ENCODE data around the gene PTPRM. TPM values are rescaled to one million over a fixed set of nuclear protein-coding genes. Genes with fewer than 3 reads are reported as not detected.

Gene PTPRM
- total RNA-seq, 1 experiment from 2014 or later = 1.6 TPM

GRCh38 chr18:7814754-7815315 is 247.7 kb downstream of the PTPRM start:
- no TSS peak for BruUV-seq (replicated peaks)
- Histone ChIP-seq H3K4me3 (ENCODE audit: low read depth in 2 of 2, low read length in 2 of 2) (no peak overlapping the region), H3K27me3 (ENCODE audit: control insufficient read depth, insufficient read depth, low read length) (no peaks in the 10 kb centered on the region), H3K4me1 (ENCODE audit: control insufficient read depth, insufficient read depth, low read length) (no peaks in the 10 kb centered on the region), H3K36me3 (ENCODE audit: control insufficient read depth, insufficient read depth, low read length) (no peaks in the 10 kb centered on the region), H3K9me3 (ENCODE audit: control insufficient read depth, insufficient read depth, low read depth, low read length) (no peaks in the 10 kb centered on the region), H3K27ac (ENCODE audit: low read length) (no peak overlapping the region)
- DNase-seq (ENCODE audit: low read depth, low spot score) (no peak), ATAC-seq (no peak)
- ChIA-PET POLR2A (no interaction called here), CTCF (no interaction called here)
- in situ Hi-C loops (cut with HindIII; ENCODE audit: low pct_unique_long_range_greater_than_20kb, low sequenced_read_pairs) = no loop called here
- intact Hi-C loops (cut with micrococcal nuclease; ENCODE audit: unreplicated experiment) = no loop called here
- no peak for TF ChIP-seq REST (IDR thresholded peaks at IDR 0.05; ENCODE audit: insufficient read depth in 1 of 2, low read depth in 2 of 2, low read length in 1 of 2)
- TF ChIP-seq CTCF (IDR thresholded peaks at IDR 0.05) = no peak
- TF ChIP-seq POLR2AphosphoS5 (IDR thresholded peaks at IDR 0.05; ENCODE audit: low read depth, low read length) = no peak

GRCh38 chr18:7815787-7816186 is 248.7 kb downstream of the PTPRM start:
- H3K27ac ChIP-seq (ENCODE audit: low read length) = no peak overlapping the region
- ATAC-seq (no peak), DNase-seq (ENCODE audit: low read depth, low spot score) (no peak)
- in situ Hi-C loops (cut with HindIII; ENCODE audit: low pct_unique_long_range_greater_than_20kb, low sequenced_read_pairs) = no loop called here
- no peak for TF ChIP-seq REST (IDR thresholded peaks at IDR 0.05; ENCODE audit: insufficient read depth in 1 of 2, low read depth in 2 of 2, low read length in 1 of 2)
- TF ChIP-seq TCF7L2 (IDR thresholded peaks at IDR 0.05; ENCODE audit: low read depth, low read length) = no peak
- TF ChIP-seq POLR2AphosphoS5 (IDR thresholded peaks at IDR 0.05; ENCODE audit: low read depth, low read length) = no peak
- TF ChIP-seq SIN3A (IDR thresholded peaks at IDR 0.05; ENCODE audit: borderline replicate concordance, insufficient read depth, low read depth, low read length) = no peak
- TF ChIP-seq CTCF (IDR thresholded peaks at IDR 0.05) = no peak
- H3K9me3 ChIP-seq (ENCODE audit: control insufficient read depth, insufficient read depth, low read depth, low read length) = no peaks in the 10 kb centered on the region
- no peaks in the 10 kb centered on the region for H3K4me1 ChIP-seq (ENCODE audit: control insufficient read depth, insufficient read depth, low read length)
- H3K27me3 ChIP-seq (ENCODE audit: control insufficient read depth, insufficient read depth, low read length) = no peaks in the 10 kb centered on the region
- CTCF ChIA-PET = no interaction called here
- POLR2A ChIA-PET = no interaction called here
- H3K36me3 ChIP-seq (ENCODE audit: control insufficient read depth, insufficient read depth, low read length) = no peaks in the 10 kb centered on the region
- intact Hi-C loops (cut with micrococcal nuclease; ENCODE audit: unreplicated experiment) = no loop called here
- no peak overlapping the region for H3K4me3 ChIP-seq (ENCODE audit: low read depth in 2 of 2, low read length in 2 of 2)
- no TSS peak for BruUV-seq (replicated peaks)

All from Panc1 (cell line).